ENCODE results near the gene WHAMM.

The WHAMM gene

DNA sequence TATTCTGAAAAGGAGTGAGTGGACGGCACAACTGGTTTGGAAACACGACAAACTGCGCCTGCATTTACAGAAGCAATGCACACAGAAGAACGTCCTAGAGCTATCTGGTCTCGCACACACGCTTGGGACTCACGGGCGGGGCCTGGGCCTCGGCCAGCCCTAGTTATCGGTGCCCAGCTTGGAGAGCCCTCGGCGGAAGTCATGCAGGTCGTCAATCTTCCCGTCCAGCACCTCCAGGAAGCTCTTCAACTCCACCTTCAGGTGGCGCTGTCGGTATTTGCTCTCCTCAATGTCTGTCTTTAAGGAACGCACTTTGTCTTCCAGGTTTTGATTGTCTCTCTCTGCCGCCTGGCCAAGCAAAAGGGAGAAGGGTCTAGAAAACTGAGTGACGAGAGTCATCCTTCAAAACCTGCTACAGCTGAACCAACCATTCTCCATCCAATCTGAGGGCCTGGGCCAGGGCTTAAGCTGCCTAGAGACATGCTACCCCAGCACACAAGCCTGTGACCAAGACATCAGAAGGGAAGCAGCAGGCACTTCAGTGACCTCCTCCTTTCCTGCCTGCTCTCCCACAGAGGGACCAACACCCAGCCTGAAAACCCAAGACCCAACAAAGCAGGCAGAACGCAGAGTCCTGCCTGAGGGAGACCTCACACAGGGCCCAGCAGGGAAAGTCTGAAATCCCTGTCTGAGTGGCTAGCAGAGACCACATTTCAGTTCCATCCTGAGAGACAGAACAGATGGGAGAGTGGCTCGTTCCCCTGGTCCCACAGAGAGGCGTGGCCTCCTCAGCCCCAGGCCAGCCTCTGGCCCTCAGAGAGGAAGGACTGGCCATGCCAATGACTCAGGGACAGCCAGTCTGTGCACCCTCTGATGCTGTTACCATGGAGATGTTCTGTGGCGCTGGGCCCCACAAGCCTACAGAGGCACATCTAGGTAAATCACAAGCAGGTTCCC, 40.4 kb downstream of the WHAMM start (continued):
- TF ChIP-seq ZSCAN4 (tag by site-specific recombination; IDR thresholded peaks at IDR 0.05) (no peak), ZNF629 (tag by site-specific recombination; IDR thresholded peaks at IDR 0.05) (no peak), ZFHX2 (tag by site-specific recombination; conservative IDR thresholded peaks at IDR 0.05) (no peak), ZNF596 (tag by site-specific recombination; IDR thresholded peaks at IDR 0.05) (no peak), ZNF280D (tag by site-specific recombination; IDR thresholded peaks at IDR 0.05) (no peak), ZNF561 (tag by site-specific recombination; IDR thresholded peaks at IDR 0.05; ENCODE audit: borderline replicate concordance) (no peak), ZBTB21 (tag by site-specific recombination; IDR thresholded peaks at IDR 0.05) (no peak), ZNF423 (tag by site-specific recombination; IDR thresholded peaks at IDR 0.05) (no peak), ZNF133 (tag by site-specific recombination; IDR thresholded peaks at IDR 0.05) (no peak), ZNF529 (tag by site-specific recombination; IDR thresholded peaks at IDR 0.05; ENCODE audit: insufficient replicate concordance) (no peak), ZNF221 (tag by site-specific recombination; IDR thresholded peaks at IDR 0.05; ENCODE audit: borderline replicate concordance) (no peak), ELK4 (IDR thresholded peaks at IDR 0.05; ENCODE audit: borderline replicate concordance, low read depth, low read length) (no peak), ZNF121 (tag by site-specific recombination; IDR thresholded peaks at IDR 0.05) (no peak), PRDM10 (tag by site-specific recombination; IDR thresholded peaks at IDR 0.05) (no peak), SP3 (tag by site-specific recombination; IDR thresholded peaks at IDR 0.05) (no peak; the same call in 1 of the 2 replicates), ZBTB7A (tag by site-specific recombination; IDR thresholded peaks at IDR 0.05; ENCODE audit: low read depth) (no peak), ZNF416 (tag by site-specific recombination; IDR thresholded peaks at IDR 0.05) (no peak), BCL11B (tag by site-specific recombination; IDR thresholded peaks at IDR 0.05; ENCODE audit: low read depth) (no peak)
- TF ChIP-seq, protein P1, sequence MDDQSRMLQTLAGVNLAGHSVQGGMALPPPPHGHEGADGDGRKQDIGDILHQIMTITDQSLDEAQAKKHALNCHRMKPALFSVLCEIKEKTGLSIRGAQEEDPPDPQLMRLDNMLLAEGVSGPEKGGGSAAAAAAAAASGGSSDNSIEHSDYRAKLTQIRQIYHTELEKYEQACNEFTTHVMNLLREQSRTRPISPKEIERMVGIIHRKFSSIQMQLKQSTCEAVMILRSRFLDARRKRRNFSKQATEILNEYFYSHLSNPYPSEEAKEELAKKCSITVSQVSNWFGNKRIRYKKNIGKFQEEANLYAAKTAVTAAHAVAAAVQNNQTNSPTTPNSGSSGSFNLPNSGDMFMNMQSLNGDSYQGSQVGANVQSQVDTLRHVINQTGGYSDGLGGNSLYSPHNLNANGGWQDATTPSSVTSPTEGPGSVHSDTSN (CRISPR knock-in tag; IDR thresholded peaks at IDR 0.05): no peak
- TF ChIP-seq, protein P2, sequence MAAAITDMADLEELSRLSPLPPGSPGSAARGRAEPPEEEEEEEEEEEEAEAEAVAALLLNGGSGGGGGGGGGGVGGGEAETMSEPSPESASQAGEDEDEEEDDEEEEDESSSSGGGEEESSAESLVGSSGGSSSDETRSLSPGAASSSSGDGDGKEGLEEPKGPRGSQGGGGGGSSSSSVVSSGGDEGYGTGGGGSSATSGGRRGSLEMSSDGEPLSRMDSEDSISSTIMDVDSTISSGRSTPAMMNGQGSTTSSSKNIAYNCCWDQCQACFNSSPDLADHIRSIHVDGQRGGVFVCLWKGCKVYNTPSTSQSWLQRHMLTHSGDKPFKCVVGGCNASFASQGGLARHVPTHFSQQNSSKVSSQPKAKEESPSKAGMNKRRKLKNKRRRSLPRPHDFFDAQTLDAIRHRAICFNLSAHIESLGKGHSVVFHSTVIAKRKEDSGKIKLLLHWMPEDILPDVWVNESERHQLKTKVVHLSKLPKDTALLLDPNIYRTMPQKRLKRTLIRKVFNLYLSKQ (tag by site-specific recombination; IDR thresholded peaks at IDR 0.05; ENCODE audit: borderline replicate concordance): no peak
- TF ChIP-seq, protein P3, sequence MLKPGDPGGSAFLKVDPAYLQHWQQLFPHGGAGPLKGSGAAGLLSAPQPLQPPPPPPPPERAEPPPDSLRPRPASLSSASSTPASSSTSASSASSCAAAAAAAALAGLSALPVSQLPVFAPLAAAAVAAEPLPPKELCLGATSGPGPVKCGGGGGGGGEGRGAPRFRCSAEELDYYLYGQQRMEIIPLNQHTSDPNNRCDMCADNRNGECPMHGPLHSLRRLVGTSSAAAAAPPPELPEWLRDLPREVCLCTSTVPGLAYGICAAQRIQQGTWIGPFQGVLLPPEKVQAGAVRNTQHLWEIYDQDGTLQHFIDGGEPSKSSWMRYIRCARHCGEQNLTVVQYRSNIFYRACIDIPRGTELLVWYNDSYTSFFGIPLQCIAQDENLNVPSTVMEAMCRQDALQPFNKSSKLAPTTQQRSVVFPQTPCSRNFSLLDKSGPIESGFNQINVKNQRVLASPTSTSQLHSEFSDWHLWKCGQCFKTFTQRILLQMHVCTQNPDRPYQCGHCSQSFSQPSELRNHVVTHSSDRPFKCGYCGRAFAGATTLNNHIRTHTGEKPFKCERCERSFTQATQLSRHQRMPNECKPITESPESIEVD (tag by site-specific recombination; IDR thresholded peaks at IDR 0.05): no peak
- TF ChIP-seq, protein P4, sequence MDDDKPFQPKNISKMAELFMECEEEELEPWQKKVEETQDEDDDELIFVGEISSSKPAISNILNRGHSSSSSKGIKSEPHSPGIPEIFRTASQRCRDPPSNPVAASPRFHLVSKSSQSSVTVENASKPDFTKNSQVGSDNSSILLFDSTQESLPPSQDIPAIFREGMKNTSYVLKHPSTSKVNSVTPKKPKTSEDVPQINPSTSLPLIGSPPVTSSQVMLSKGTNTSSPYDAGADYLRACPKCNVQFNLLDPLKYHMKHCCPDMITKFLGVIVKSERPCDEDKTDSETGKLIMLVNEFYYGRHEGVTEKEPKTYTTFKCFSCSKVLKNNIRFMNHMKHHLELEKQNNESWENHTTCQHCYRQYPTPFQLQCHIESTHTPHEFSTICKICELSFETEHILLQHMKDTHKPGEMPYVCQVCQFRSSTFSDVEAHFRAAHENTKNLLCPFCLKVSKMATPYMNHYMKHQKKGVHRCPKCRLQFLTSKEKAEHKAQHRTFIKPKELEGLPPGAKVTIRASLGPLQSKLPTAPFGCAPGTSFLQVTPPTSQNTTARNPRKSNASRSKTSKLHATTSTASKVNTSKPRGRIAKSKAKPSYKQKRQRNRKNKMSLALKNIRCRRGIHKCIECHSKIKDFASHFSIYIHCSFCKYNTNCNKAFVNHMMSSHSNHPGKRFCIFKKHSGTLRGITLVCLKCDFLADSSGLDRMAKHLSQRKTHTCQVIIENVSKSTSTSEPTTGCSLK (tag by site-specific recombination; IDR thresholded peaks at IDR 0.05): no peak

All from HEK293 (cell line).